Activated CD4-positive, alpha-beta memory T cell treated with anti-CD3 and anti-CD28 coated beads, Interleukin-2, amount 10 ng/mL, durations not matched to agents 7 days and 5 days (primary cell): ENCODE measurements around the gene MAP6. TPM values are rescaled to one million over a fixed set of nuclear protein-coding genes. Genes with fewer than 3 reads are reported as not detected.

Experiments
- CTCF ChIA-PET: fragments of 350-600 bp; sonication (Branson Sonifier 250); formaldehyde crosslinking; loops from one replicate; lab custom pipeline; 2021; ENCODE audit warnings: antibody characterized with exemption, inconsistent platforms; lab: Charles Lee
- POLR2A ChIA-PET: fragments of 350-600 bp; sonication (Branson Sonifier 250); formaldehyde crosslinking; loops from one replicate; lab custom pipeline; 2021; ENCODE audit warnings: antibody characterized with exemption; lab: Charles Lee
- DNase-seq: peaks from one replicate; pipeline ENCODE4 v3.0.0-alpha.2; 2020
- H3K27ac Mint-ChIP-seq: one replicate; pipeline ENCODE4 v1.8.0; 2021; ENCODE audit warnings: mild to moderate bottlenecking, mixed read lengths
- H3K27me3 Mint-ChIP-seq: one replicate; pipeline ENCODE4 v1.8.0; 2021; ENCODE audit warnings: mixed read lengths
- H3K36me3 Mint-ChIP-seq: one replicate; pipeline ENCODE4 v1.8.0; 2021; ENCODE audit warnings: low read depth, mixed read lengths
- H3K4me1 Mint-ChIP-seq: one replicate; pipeline ENCODE4 v1.8.0; 2021; ENCODE audit warnings: mixed read lengths
- H3K4me3 Mint-ChIP-seq: one replicate; pipeline ENCODE4 v1.8.0; 2021; ENCODE audit warnings: mild to moderate bottlenecking, mixed read lengths
- H3K9me3 Mint-ChIP-seq: one replicate; pipeline ENCODE4 v1.8.0; 2021; ENCODE audit warnings: mixed read lengths
- total RNA-seq, 2 experiments: library from RNA; stranded (reverse); gene quantifications; one replicate each; pipeline ENCODE4 v1.2.3, GENCODE V29; 2021

The MAP6 gene
- total RNA-seq, 2 experiments from 2014 or later: 1.5 to 1.6 TPM

- ChIA-PET CTCF (no interaction called here), POLR2A (interaction anchor here (0.6 to 1.2 kb wide), 2 partner anchors 17 to 20 kb away, joined by 3 to 4 read pairs; partner anchors contain the start of genes GDPD5 and SERPINH1)
- peaks cover 6% of the 10 kb centered on the region for H3K27me3 Mint-ChIP-seq
- no peak overlapping the region for H3K27ac Mint-ChIP-seq
- H3K9me3 Mint-ChIP-seq: no peaks in the 10 kb centered on the region
- H3K4me3 Mint-ChIP-seq: no peak overlapping the region
- H3K4me1 Mint-ChIP-seq: peaks cover 21% of the 10 kb centered on the region
- DNase-seq: no peak
- H3K36me3 Mint-ChIP-seq: no peaks in the 10 kb centered on the region
Observed at GRCh38 chr11:75542088-75542438, 126.8 kb downstream of the MAP6 start.

- no peaks in the 10 kb centered on the region for H3K36me3 Mint-ChIP-seq
- H3K4me1 Mint-ChIP-seq: peaks cover 27% of the 10 kb centered on the region
- DNase-seq: no peak
- ChIA-PET POLR2A (interaction anchor here (0.6 to 1.2 kb wide), 2 partner anchors 16 to 20 kb away, joined by 3 to 4 read pairs; partner anchors contain the start of genes GDPD5 and SERPINH1), CTCF (interaction anchor here (0.6 kb wide), 1 partner anchor 10 kb away, joined by 3 read pairs; no protein-coding TSS in a partner anchor)
- no peak overlapping the region for H3K27ac Mint-ChIP-seq
- H3K27me3 Mint-ChIP-seq: peaks cover 4% of the 10 kb centered on the region
- no peak overlapping the region for H3K4me3 Mint-ChIP-seq
- H3K9me3 Mint-ChIP-seq: no peaks in the 10 kb centered on the region
Observed at GRCh38 chr11:75541193-75542087, 127.4 kb downstream of the MAP6 start.

- DNase-seq: no peak
- POLR2A ChIA-PET: interaction anchor here (1.2 to 4.2 kb wide), 2 partner anchors 15 to 22 kb away, joined by 3 to 20 read pairs; partner anchors contain the start of gene SERPINH1
- CTCF ChIA-PET: interaction anchor here (0.6 to 1.1 kb wide), 2 partner anchors 21 to 80 kb away, joined by 3 to 4 read pairs; no protein-coding TSS in a partner anchor
- Mint-ChIP-seq H3K27ac (no peak overlapping the region), H3K27me3 (peaks cover 2% of the 10 kb centered on the region), H3K4me1 (peaks cover 43% of the 10 kb centered on the region), H3K4me3 (no peak overlapping the region), H3K36me3 (no peaks in the 10 kb centered on the region), H3K9me3 (no peaks in the 10 kb centered on the region)
Observed at GRCh38 chr11:75539459-75540334, 129.1 kb downstream of the MAP6 start.

GRCh38 chr11:75538150-75538942 is 130.5 kb downstream of the MAP6 start:
- no peaks in the 10 kb centered on the region for H3K36me3 Mint-ChIP-seq
- H3K9me3 Mint-ChIP-seq: no peaks in the 10 kb centered on the region
- no peak overlapping the region for H3K4me3 Mint-ChIP-seq
- peaks cover 55% of the 10 kb centered on the region for H3K4me1 Mint-ChIP-seq
- ChIA-PET CTCF (interaction anchor here (0.6 to 10.6 kb wide), 5 partner anchors 10 to 614 kb away, joined by 3 to 159 read pairs (median 3); no protein-coding TSS in a partner anchor), POLR2A (interaction anchor here (0.8 to 4.2 kb wide), 4 partner anchors 11 to 139 kb away, joined by 3 to 20 read pairs (median 8); partner anchors contain the start of genes RPS3 and SERPINH1)
- no peak for DNase-seq
- no peak overlapping the region for H3K27ac Mint-ChIP-seq
- H3K27me3 Mint-ChIP-seq: no peaks in the 10 kb centered on the region

GRCh38 chr11:75537740-75538139 is 131.1 kb downstream of the MAP6 start:
- H3K9me3 Mint-ChIP-seq: no peaks in the 10 kb centered on the region
- H3K4me1 Mint-ChIP-seq: peaks cover 55% of the 10 kb centered on the region
- H3K4me3 Mint-ChIP-seq: peak overlapping the region; percentile 45
- ChIA-PET POLR2A (interaction anchor here (1.1 to 4.2 kb wide), 5 partner anchors 9 to 138 kb away, joined by 4 to 20 read pairs (median 7); partner anchors contain the start of genes GDPD5, RPS3 and SERPINH1), CTCF (interaction anchor here (1.0 to 10.6 kb wide), 8 partner anchors 11 to 262 kb away, joined by 3 to 159 read pairs (median 4); partner anchors contain the start of gene GDPD5)
- no peaks in the 10 kb centered on the region for H3K36me3 Mint-ChIP-seq
- no peak for DNase-seq
- no peaks in the 10 kb centered on the region for H3K27me3 Mint-ChIP-seq
- peak overlapping the region; percentile 84 for H3K27ac Mint-ChIP-seq

Other genes with a start within 250 kb of the MAP6 start
- 1 to 10 TPM in 1 of 2 experiments, under 1 TPM in 1; 0.60 to 1.0 TPM for gene KLHL35, start 235.8 kb downstream of the MAP6 start, total RNA-seq
- gene GDPD5, start 143.1 kb downstream of the MAP6 start, total RNA-seq: 100 to 1,000 TPM; 107 to 109 TPM
- gene SERPINH1, start 106.8 kb downstream of the MAP6 start, total RNA-seq: 10 to 100 TPM; 12.2 to 13.3 TPM
- not detected for gene MOGAT2, start 48.8 kb upstream of the MAP6 start, total RNA-seq
- gene DGAT2, start 99.7 kb upstream of the MAP6 start, total RNA-seq: 1 to 10 TPM; 1.4 to 1.5 TPM
- gene UVRAG, start 146.2 kb upstream of the MAP6 start, total RNA-seq: 10 to 100 TPM; 18.2 to 19.9 TPM